ENCODE data around the gene CACNB2.
"Not testable (repeated sequence)": the region's sequence is repeated elsewhere in the genome, so short reads cannot be mapped to it uniquely, and the experiment has no call there.

The CACNB2 gene

GRCh38 chr10:18144396-18144795 lies 4.2 kb downstream of the CACNB2 start:
- in situ Hi-C loops (cut with MboI; ENCODE audit: low sequenced_read_pairs) = no loop called here

DNA sequence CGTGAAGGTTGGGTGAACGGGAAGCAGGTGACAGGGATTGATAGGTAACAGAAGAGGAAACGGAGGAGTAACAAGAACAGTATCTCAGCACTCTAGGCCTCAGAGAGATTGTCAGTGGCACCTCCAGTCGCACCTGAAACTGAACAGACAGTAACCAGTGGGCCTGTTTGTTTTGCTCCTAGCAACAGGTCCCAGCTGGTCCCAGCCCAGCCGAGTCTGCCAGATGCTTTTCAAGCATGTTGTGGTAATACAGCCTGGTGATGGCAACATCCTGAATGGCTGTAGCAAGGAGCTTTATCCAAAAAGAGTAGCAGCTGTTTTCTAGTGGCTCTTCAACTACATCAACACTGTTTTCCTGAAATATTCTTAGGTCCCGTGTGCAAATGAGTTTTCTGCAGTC lies 4.7 kb downstream of the CACNB2 start:
- in situ Hi-C loops (cut with MboI; ENCODE audit: low sequenced_read_pairs) = no loop called here

DNA sequence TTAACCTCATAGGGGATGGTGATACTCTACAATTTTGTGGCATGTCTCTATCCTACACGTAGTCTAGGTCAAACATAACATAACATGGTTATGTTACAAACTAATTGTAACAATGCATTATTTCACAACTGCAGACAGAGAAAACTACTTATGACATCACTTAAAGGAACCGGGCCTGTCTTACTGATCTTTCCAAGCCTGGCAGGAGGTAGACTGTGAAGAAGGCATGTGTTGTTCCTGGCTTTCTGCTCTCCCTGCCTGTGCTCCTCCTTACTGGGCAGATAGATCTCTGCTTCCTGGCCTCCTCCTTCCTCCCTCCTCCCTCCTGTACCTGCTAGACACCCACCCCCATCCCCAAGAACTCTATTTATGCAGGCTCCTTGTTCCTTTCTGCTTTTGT lies 5.4 kb downstream of the CACNB2 start:
- in situ Hi-C loops (cut with MboI; ENCODE audit: low sequenced_read_pairs) = no loop called here

DNA sequence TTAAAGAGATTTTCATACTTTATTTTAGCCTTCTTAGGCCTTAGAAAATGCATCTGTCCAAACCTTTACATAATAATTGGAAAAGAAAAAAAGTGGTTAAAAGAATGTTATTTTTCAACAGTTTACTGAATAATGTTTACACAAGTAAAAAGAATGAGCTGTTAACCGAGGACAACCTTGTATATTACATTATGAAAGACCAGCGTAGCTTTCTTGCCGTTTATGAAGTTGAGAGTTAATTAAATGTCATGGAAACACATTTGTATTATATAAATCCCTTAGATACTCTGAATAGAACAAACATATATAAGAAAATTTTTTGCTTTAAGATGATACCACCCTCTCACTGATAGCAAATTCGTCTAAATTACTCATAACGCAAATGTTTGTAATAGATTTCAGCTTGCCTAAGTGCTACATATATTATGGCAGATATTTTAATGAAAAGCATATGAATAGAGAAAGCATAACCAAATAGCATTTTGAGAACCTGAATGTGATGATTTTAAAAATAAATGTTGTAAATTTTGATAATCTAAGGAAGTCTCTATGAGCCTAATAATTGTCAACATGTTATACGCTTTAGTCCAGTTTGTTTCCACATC lies 9.1 kb downstream of the CACNB2 start:
- in situ Hi-C loops (cut with MboI; ENCODE audit: low sequenced_read_pairs) = no loop called here

DNA sequence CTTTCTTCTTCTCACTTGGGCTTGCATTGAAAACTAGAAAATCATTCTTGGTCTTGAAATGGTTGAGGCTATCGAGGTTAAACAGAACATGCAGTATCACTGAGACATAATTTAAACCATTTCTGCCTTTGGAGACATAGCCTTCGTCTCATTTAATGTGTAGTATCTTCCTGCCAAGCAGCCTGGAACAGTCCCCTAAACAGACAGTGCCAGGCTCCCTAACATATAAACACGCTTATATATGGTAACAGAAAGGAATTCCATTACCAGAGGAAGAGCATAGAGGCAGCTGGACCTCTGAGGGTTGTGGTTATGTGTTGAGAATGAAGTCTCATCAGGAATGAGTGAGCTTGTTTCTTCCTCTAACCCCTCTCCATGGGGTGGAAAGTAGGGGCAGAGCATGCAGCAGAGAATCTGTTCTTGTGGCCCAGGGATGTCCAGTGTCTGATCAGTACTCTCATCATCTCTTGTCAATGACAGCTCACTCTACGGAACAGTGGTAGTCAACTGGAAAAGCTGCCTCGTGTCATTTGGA lies 11.2 kb downstream of the CACNB2 start:
- in situ Hi-C loops (cut with MboI; ENCODE audit: low sequenced_read_pairs) = no loop called here

- in situ Hi-C loops (cut with MboI; ENCODE audit: low sequenced_read_pairs) = not testable (repeated sequence)
Measured at GRCh38 chr10:18153381-18153780, 13.2 kb downstream of the CACNB2 start.

DNA sequence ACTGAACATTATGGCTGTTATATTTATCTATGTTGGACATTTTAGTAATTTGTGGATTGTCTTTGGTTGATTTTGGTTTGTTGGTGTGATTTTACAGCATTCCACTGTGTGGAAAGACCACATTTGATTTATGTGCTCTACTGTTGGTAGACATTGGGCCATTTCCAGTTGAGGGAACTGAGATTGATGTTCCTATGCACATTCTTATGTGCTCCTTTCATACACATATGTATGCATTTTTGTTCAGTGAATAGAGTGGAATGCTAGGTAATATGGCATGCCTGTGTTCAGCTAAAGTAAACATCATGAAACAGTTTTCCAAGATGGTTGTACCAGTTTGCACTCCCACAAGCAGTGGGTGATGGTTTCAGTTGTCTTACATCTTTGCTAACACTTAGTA lies 15.1 kb downstream of the CACNB2 start:
- in situ Hi-C loops (cut with MboI; ENCODE audit: low sequenced_read_pairs) = no loop called here

DNA sequence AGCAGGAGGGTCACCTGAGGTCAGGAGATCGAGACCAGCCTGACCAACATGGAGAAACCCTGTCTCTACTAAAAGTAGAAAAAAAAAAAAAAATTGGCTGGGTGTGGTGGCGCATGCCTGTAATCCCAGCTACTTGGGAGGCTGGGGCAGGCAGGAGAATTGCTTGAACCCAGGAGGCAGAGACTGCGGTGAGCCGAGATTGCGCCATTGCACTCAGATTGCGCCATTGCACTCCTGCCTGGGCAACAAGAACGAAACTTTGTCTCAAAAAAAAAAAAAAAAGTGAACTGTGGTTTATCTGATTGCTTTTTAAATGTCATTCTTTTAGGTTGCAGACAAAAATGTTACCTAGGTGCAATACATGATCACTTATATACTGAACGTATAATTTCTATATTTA lies 16.6 kb downstream of the CACNB2 start:
- in situ Hi-C loops (cut with MboI; ENCODE audit: low sequenced_read_pairs) = not testable (repeated sequence)

- in situ Hi-C loops (cut with MboI; ENCODE audit: low sequenced_read_pairs) = no loop called here
Measured at GRCh38 chr10:18157881-18158280, 17.7 kb downstream of the CACNB2 start.

- in situ Hi-C loops (cut with MboI; ENCODE audit: low sequenced_read_pairs) = no loop called here
Measured at GRCh38 chr10:18158773-18159265, 18.6 kb downstream of the CACNB2 start.

- in situ Hi-C loops (cut with MboI; ENCODE audit: low sequenced_read_pairs) = no loop called here
Measured at GRCh38 chr10:18159557-18159956, 19.3 kb downstream of the CACNB2 start.

DNA sequence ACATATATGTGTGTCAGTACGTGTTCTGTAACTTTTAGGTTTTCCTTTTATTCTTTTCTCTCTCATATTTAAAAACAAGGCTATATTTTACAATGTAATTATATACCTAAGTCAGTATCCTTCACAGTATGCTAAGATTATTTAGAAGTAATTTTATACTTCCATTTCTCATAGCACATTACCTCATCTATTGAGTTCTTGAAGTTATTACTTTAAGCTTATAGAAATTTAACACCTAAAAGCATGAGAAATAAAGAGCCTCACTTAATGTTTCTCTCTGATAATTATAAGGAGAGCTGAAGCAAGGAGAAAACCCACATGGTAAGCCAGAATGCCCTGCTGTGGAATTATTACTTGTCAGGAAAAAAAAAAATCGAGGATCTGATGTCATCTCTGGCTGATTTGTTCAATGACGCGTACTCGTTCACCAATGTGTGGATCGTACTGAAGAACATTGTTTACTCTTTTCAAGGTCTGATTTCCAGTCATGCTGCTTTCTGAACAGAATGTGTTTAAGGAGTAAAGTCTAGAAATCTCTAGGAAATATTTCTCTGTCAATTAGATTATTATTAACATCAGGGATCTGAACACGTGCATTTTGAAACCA lies 21.9 kb downstream of the CACNB2 start:
- in situ Hi-C loops (cut with MboI; ENCODE audit: low sequenced_read_pairs) = no loop called here

DNA sequence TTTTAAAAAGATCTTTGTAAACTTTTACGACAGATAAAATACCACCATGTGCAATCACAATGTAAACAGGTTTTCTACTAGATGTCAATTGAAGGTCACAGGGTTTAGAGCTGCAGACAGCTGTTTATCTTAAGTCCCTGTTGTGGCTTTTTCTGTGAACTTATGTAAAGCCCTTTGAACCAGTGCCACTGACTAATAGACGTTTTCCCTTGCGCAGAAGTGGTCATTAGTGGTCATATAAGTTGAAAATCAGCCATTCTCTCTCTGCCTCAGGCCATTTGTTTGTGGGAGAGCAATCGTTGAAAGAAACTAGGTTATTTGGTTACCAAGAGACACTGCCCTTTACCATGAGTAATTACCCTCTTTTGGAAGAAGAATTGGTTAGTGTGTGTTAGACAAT lies 23.9 kb downstream of the CACNB2 start:
- in situ Hi-C loops (cut with MboI; ENCODE audit: low sequenced_read_pairs) = no loop called here

DNA sequence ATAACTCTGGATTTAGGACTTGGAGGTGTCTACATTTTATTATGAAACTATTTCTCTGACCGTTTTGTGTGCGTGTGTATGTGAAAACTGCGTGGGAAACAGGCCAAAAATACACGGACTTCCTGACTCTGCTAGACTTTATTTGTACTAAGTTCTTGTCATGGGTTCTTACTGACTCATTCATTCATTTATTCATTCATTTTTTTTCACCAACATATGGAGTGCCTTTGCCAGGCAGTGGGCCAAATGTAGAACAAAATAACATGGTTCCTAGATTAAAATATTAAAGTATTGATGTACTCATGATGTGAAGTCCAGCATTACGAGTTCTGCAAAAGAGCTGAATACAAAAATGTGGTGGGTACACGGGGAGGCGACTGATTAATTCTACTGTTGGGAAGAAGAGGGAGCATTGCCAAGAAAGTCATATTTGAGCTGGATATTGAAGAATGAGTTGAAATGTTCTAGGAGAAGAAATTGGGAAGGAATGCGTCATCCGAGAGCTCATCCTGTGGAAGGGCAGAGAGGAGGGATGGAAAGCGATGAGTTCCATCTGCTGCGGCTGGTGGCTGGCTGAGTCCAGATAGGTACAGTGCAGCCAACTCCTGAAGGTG lies 24.6 kb downstream of the CACNB2 start:
- in situ Hi-C loops (cut with MboI; ENCODE audit: low sequenced_read_pairs) = no loop called here

DNA sequence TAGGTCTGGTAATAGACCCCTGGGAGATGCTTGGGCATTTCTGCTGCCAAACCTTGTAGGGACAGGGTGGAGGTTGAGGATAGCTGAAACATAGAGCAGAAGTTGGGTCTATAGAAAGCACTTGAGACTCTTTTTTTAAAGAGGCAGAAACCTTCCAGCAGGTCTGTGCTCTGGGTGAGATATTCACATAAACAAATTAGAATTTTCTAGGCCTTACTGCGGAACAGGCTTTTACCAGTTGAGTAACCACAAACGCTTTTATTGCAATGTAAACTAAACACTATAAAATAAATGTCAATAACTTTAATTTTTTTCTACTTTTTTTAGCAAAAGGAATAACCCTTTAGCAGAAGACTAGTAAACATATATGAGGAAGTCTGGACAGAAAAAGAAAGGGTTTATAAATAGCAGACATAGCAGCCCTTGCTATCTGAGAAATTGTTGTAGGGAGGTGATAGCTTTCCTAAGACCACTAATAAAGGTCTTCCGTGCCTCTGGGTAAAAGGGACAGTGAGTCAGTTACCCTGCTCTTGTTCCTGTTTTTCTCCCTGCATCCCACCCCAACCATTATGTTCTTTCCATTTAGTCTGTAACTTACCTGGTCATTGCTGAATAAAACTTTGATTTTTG lies 38.7 kb downstream of the CACNB2 start:
- in situ Hi-C loops (cut with MboI; ENCODE audit: low sequenced_read_pairs) = no loop called here

DNA sequence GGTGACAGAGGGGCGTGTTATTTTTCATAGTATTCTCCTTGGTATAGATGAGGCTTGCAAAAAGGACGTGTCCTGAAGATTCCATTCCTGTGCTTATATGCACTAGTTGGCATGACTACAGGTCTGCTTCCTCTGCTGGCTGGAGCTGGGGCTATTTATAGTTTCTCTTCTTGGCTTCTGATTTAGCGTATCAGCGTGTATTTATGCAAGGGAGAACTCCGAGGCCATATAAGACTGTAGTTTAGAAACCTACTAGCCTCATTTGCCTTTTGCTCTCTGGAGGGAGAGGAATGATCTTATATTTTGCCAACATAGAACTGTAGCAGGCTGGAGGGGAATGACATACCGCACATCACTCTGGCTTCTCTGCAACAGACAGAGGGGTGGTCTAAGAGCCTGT lies 39.7 kb downstream of the CACNB2 start:
- in situ Hi-C loops (cut with MboI; ENCODE audit: low sequenced_read_pairs) = no loop called here

DNA sequence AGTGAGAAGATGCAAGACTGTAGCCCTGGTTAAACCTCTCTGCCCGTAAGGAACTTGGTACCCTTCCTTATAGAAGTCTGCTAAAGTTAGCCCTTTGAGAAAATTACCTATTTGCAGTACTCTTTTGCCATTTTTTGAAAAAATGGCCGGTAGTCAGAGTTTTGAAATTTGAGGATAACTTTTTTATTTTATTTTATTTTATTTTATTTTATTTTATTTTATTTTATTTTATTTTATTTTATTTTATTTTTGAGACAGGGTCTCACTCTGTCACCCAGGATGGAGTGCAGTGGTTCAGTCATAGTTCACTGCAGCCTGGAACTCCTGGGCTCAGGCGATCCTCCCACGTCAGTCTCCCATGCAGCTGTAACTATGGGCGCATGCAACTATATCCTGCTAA lies 41.2 kb downstream of the CACNB2 start:
- in situ Hi-C loops (cut with MboI; ENCODE audit: low sequenced_read_pairs) = not testable (repeated sequence)

- in situ Hi-C loops (cut with MboI; ENCODE audit: low sequenced_read_pairs) = no loop called here
Measured at GRCh38 chr10:18185621-18186020, 45.4 kb downstream of the CACNB2 start.

DNA sequence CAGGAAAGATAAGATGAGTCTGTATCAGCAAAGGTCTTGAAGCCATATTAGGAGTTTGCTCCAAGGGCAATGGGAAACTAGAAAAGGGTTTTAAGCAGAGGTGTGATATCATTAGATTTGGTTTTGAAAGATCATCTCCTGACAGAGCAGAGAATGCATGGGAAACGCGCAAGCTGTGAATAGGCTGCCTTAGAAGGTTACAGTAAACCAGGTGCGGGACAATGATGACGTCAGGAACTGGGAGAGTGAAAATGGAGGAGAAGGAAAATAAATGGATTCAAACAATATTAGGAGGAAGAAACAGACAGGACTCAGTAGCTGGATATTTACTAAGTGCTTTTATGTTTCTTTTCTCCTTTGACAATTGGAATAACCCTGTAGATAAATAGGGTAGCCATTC lies 50.6 kb downstream of the CACNB2 start:
- in situ Hi-C loops (cut with MboI; ENCODE audit: low sequenced_read_pairs) = no loop called here

- in situ Hi-C loops (cut with MboI; ENCODE audit: low sequenced_read_pairs) = no loop called here
Measured at GRCh38 chr10:18194634-18195033, 54.4 kb downstream of the CACNB2 start.

DNA sequence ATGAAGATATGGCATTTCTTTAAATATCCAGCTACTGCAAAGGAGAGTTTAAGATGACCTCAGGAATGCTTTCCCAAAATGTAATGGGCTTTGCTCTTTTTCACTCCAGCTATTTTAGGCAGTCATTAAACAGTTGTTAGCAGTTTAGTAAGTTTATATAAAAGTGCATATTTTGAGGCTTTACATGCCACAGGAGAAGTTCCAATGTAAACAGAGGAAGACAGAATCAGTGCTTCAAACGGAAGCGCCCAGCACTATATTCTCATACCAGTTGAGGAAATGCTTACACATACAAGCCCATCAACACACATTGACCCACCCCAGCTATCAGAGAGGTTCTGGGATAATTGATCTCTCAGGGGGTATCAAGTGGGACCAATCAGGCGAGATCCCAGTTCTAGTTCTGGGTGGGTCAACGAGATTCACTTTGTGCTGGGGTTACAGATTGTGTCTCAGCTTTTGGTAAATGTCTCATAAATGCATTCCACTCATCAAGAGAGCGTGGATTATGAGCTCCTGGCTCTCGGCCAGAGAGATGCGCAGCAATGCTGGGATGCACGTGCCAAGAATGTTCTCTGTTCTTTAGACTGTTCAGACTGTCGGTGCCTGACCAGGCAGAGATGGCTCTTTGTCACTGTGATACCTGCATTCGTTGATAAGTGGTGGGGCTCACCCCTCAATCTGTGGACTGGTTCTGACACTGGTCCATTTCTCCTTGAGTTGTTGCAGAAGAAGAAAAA lies 55.0 kb downstream of the CACNB2 start:
- in situ Hi-C loops (cut with MboI; ENCODE audit: low sequenced_read_pairs) = no loop called here
